HepG2 (cell line): ENCODE results near the gene NOC4L. TPM values are rescaled to one million over a fixed set of nuclear protein-coding genes. Genes with fewer than 3 reads are reported as not detected.

ENCODE experiments used
- ATAC-seq: fragments of 200-7000 bp; cut with Tn5 transposase; 3 replicates; pipeline ENCODE4 v1.9.1; 2020; ENCODE audit warnings: mild to moderate bottlenecking, moderate library complexity
- BruUV-seq: library from RNA; stranded (reverse); fragments of 400-500 nt; replicated peaks from 2 replicates; lab custom pipeline; 2021; lab: Mats Ljungman, UMichigan
- CTCF ChIA-PET: fragments of 300-600 bp; formaldehyde crosslinking; extraction: SDS; loops from one replicate; lab custom pipeline; 2021; ENCODE audit warnings: low total read pairs, inconsistent platforms, low intra/inter-chr PET ratio; lab: Yijun Ruan, JAX
- POLR2A ChIA-PET: fragments of 350-600 bp; sonication (Branson Sonifier 250); formaldehyde crosslinking; loops from one replicate; lab custom pipeline; 2020; ENCODE audit warnings: antibody characterized with exemption, inconsistent platforms; lab: Yijun Ruan, JAX
- DNase-seq: peaks from one replicate; pipeline ENCODE4 v3.0.0-alpha.2; 2015; ENCODE audit warnings: low spot score
- FAIRE-seq: peaks from 3 replicates; lab custom pipeline; 2011; peaks lifted over from hg19 to GRCh38; lab: Jason Lieb, UNC
- H2AFZ ChIP-seq: one replicate; pipeline ENCODE4 v1.6.1; 2011; ENCODE audit warnings: low read length, inconsistent platforms
- H3K27ac ChIP-seq: fragments of 300-600 bp; 3 replicates; pipeline ENCODE4 v1.8.0; 2011; ENCODE audit warnings: mixed run types, mild to moderate bottlenecking, mixed read lengths, low read length, inconsistent platforms; ENCODE audit not compliant: insufficient read depth; ENCODE audit errors: extremely low read length
- H3K27me3 ChIP-seq, 2 experiments: fragments of 200-600 bp in 1 of 2; 2 replicates in 1 of 2; 3 replicates in 1 of 2; pipeline versions ENCODE4 v1.6.0 to v1.8.0; 2011; ENCODE audit warnings: low read length in 2 of 2, mild to moderate bottlenecking in 2 of 2, moderate library complexity in 2 of 2, inconsistent platforms in 1 of 2; ENCODE audit not compliant: insufficient read depth in 2 of 2, control insufficient read depth in 1 of 2
- H3K36me3 ChIP-seq, 2 experiments: fragments of 200-600 bp in 1 of 2; replicated peaks in 1 of 2; 2 replicates in 1 of 2; 3 replicates in 1 of 2; pipeline versions ENCODE4 v1.5.1 to v1.8.0; 2011; ENCODE audit warnings: low read length in 2 of 2, inconsistent platforms in 1 of 2; ENCODE audit not compliant: insufficient read depth in 2 of 2, control insufficient read depth in 1 of 2
- H3K4me1 ChIP-seq: 2 replicates; pipeline ENCODE4 v1.5.1; 2012; ENCODE audit warnings: low read length, inconsistent platforms; ENCODE audit not compliant: insufficient read depth
- H3K4me2 ChIP-seq: 2 replicates; pipeline ENCODE4 v1.6.0; 2011; ENCODE audit warnings: low read depth, low read length, inconsistent platforms
- H3K4me3 ChIP-seq, 3 experiments: fragments of 200-600 bp in 1 of 3; sonication (generic), shearing (Covaris generic) in 1 of 3; replicated peaks in 1 of 3; 2 replicates each; pipeline ENCODE4 v1.5.1; 2011 to 2016; ENCODE audit warnings: low read length in 3 of 3, inconsistent platforms in 2 of 3, low read depth in 2 of 3, mild to moderate bottlenecking in 2 of 3, control low read depth in 1 of 3, mixed read lengths in 1 of 3; ENCODE audit not compliant: insufficient read depth in 1 of 3
- H3K79me2 ChIP-seq: one replicate; pipeline ENCODE4 v1.6.1; 2011; ENCODE audit warnings: low read length, inconsistent platforms; ENCODE audit not compliant: insufficient read depth
- H3K9ac ChIP-seq: 2 replicates; pipeline ENCODE4 v1.6.0; 2011; ENCODE audit warnings: mild to moderate bottlenecking, low read depth, low read length, inconsistent platforms; ENCODE audit not compliant: insufficient read depth
- H3K9me3 ChIP-seq: 2 replicates; pipeline ENCODE4 v1.5.1; 2012; ENCODE audit warnings: mild to moderate bottlenecking, low read length
- H4K20me1 ChIP-seq: 2 replicates; pipeline ENCODE4 v1.6.0; 2011; ENCODE audit warnings: inconsistent platforms, mild to moderate bottlenecking, low read length, moderate library complexity; ENCODE audit not compliant: insufficient read depth
- CC2D1A ChIP-seq: sonication (generic); formaldehyde crosslinking; IDR thresholded peaks from 2 replicates; pipeline ENCODE4 v1.8.1; 2023; ENCODE audit warnings: mild to moderate bottlenecking, missing genetic modification reagents
- EZH2 ChIP-seq: conservative IDR thresholded peaks from 2 replicates; pipeline ENCODE4 v1.6.1; 2012; ENCODE audit warnings: mild to moderate bottlenecking, low read depth, low read length, moderate library complexity
- GFI1 ChIP-seq: sonication (generic); formaldehyde crosslinking; IDR thresholded peaks from 2 replicates; pipeline ENCODE4 v1.5.0; 2020; ENCODE audit warnings: missing genetic modification reagents, mild to moderate bottlenecking, borderline replicate concordance
- KDM2A ChIP-seq: sonication (generic); formaldehyde crosslinking; IDR thresholded peaks from 2 replicates; pipeline ENCODE4 v1.4.0; 2020; ENCODE audit warnings: low read depth, missing genetic modification reagents, borderline replicate concordance
- KLF16 ChIP-seq, 2 experiments: sonication (generic) in 1 of 2; formaldehyde crosslinking in 1 of 2; IDR thresholded peaks; 2 replicates each; pipeline versions ENCODE4 v1.6.1 to v1.8.0; 2016 to 2023; ENCODE audit warnings: missing genetic modification reagents in 2 of 2, missing compliant biosample characterization in 1 of 2
- MYC ChIP-seq: sonication (generic); formaldehyde crosslinking; IDR thresholded peaks from 2 replicates; pipeline ENCODE4 v1.9.0; 2021; ENCODE audit warnings: missing genetic modification reagents, borderline replicate concordance
- RBAK ChIP-seq: sonication (generic); formaldehyde crosslinking; IDR thresholded peaks from 2 replicates; pipeline ENCODE4 v1.5.1; 2020; ENCODE audit warnings: mild to moderate bottlenecking, missing genetic modification reagents
- TEAD3 ChIP-seq: optimal IDR thresholded peaks from 2 replicates; pipeline ENCODE3; 2016; ENCODE audit warnings: borderline replicate concordance
- ZNF329 ChIP-seq: sonication (generic); formaldehyde crosslinking; IDR thresholded peaks from 2 replicates; pipeline ENCODE4 v1.9.0; 2021; ENCODE audit warnings: low read depth, mild to moderate bottlenecking, missing genetic modification reagents
- ZNF367 ChIP-seq: sonication (generic); formaldehyde crosslinking; IDR thresholded peaks from 2 replicates; pipeline ENCODE4 v1.4.0; 2020; ENCODE audit warnings: missing genetic modification reagents, borderline replicate concordance
- ZNF616 ChIP-seq: sonication (generic); formaldehyde crosslinking; IDR thresholded peaks from 2 replicates; pipeline ENCODE4 v1.5.0; 2020; ENCODE audit warnings: low read depth, mild to moderate bottlenecking, missing genetic modification reagents
- ZSCAN22 ChIP-seq: sonication (generic); formaldehyde crosslinking; IDR thresholded peaks from 2 replicates; pipeline ENCODE4 v1.4.0; 2020; ENCODE audit warnings: mild to moderate bottlenecking, missing genetic modification reagents
- WGBS: methylation state at CpG from one replicate; pipeline ENCODE4 v1.1.6; 2017; ENCODE audit warnings: low lambda C conversion rate; 5-methylcytosine and 5-hydroxymethylcytosine counted together
- in situ Hi-C: cut with HindIII; loops from 2 replicates; pipeline ENCODE4 v1.10.0; 2017; ENCODE audit warnings: low pct_unique_long_range_greater_than_20kb; ENCODE audit not compliant: extremely low pct_ligation_motif_present
- intact Hi-C: fragments of 100-400 bp; cut with micrococcal nuclease; formaldehyde crosslinking; loops from one replicate; pipeline ENCODE4 v1.10.0; 2022; ENCODE audit not compliant: unreplicated experiment
- polyA plus RNA-seq, 8 experiments: library from polyadenylated mRNA; depleted of rRNA in 3 of 8; stranded (reverse) in 7 of 8; unstranded in 1 of 8; fragments of >200 nt; fragmentation: Illumina TruSeq in 4 of 8; extraction: Trizol in 4 of 8; gene quantifications; 2 replicates each; pipeline versions ENCODE4 v1.2.1 to v1.2.3, GENCODE V29; 2011 to 2016; ENCODE audit warnings: low read depth in 4 of 8, missing spikeins in 1 of 8, mixed read lengths in 1 of 8; ENCODE audit not compliant: insufficient read depth in 1 of 8
- total RNA-seq, 5 experiments: library from RNA; depleted of rRNA; stranded (reverse); fragments of >200 nt; fragmentation: Illumina TruSeq; extraction: Trizol; gene quantifications; 2 replicates each; pipeline ENCODE4 v1.2.3, GENCODE V29; 2016; ENCODE audit warnings: low read depth in 1 of 5
- TF ChIP-seq, protein P1 (sequence below): fragments of 450-650 bp; IDR thresholded peaks from 2 replicates; pipeline ENCODE4 v1.6.1; 2016
- TF ChIP-seq, protein P2 (sequence below): sonication (generic); formaldehyde crosslinking; IDR thresholded peaks from 2 replicates; pipeline ENCODE4 v1.4.0; 2020; ENCODE audit warnings: mild to moderate bottlenecking, missing genetic modification reagents
- TF ChIP-seq, protein P3 (sequence below): sonication (generic); formaldehyde crosslinking; IDR thresholded peaks from 2 replicates; pipeline ENCODE4 v1.5.1; 2020; ENCODE audit warnings: mild to moderate bottlenecking, missing genetic modification reagents, borderline replicate concordance

Gene NOC4L
- total and polyA plus RNA-seq, 2 of the 13 experiments (the other 11 are each of a cell fraction or from before 2014, with no cell fraction given): 4.3 to 14.6 TPM

DNA sequence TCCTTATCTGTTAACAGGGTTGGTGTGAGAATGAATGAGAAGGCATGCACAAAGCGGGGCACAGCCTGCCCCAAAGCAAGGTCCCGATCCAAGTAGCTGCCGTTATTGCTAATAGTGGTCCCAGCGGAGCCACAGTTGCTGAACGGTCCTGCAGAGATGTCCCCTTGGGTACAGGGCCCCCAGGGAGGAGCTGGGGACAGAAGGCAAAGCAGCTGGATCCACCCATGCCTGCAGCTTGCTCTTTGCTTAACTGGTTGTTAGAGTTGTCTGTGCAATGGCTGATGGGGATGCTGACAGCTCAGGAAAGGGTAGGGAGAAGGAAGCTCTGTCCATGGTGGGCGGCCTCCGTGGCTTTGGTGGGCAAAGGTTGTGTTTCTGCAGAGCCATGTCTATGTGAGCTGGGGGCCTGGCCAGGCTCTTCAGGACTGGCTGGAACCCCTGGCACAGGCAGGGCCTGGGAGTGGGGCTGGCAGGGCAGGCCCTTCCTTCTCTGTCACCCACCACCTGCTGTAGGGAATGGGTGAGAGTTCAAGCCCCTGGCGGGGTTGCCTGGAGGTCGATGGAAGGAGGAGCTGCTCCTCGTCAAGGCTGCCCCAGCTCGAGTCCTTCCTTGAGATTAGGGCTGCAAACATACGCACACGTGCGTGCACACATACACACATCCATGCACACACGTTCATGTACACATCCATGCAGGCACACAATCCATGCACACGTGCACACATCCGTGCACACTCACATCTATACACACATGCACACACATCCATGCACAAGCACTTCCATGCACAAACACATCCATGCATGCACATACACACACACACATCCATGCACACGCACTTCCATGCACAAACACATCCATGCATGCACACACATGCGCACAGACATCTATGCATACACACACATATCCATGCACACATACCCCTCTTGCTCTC is 35.4 kb downstream of the NOC4L start:
- H3K79me2 ChIP-seq: no peaks in the 10 kb centered on the region
- no peak for DNase-seq
- no peak overlapping the region for H3K9ac ChIP-seq
- CTCF ChIA-PET: no interaction called here
- intact Hi-C loops: no loop called here
- no peaks in the 10 kb centered on the region for H3K36me3 ChIP-seq
- no peak for ATAC-seq
- BruUV-seq: no TSS peak
- H2AFZ ChIP-seq: no peak overlapping the region
- WGBS: 27% methylated on average over 11 of the region's 19 CpGs
- H3K4me3 ChIP-seq: no peak overlapping the region
- no peak for FAIRE-seq
- H3K4me2 ChIP-seq: no peak overlapping the region
- TF ChIP-seq MYC (CRISPR knock-in tag) (no peak), CC2D1A (CRISPR knock-in tag) (no peak), ZNF367 (CRISPR knock-in tag) (no peak), KDM2A (CRISPR knock-in tag) (no peak), KLF16 (CRISPR knock-in tag; IDR thresholded peaks at IDR 0.05) (no peak), ZNF329 (CRISPR knock-in tag) (peak; percentile 96), GFI1 (CRISPR knock-in tag) (no peak), EZH2 (no peak), RBAK (no peak), TEAD3 (CRISPR knock-in tag) (no peak), ZNF616 (CRISPR knock-in tag) (no peak), ZSCAN22 (CRISPR knock-in tag) (no peak)
- TF ChIP-seq, protein P1, sequence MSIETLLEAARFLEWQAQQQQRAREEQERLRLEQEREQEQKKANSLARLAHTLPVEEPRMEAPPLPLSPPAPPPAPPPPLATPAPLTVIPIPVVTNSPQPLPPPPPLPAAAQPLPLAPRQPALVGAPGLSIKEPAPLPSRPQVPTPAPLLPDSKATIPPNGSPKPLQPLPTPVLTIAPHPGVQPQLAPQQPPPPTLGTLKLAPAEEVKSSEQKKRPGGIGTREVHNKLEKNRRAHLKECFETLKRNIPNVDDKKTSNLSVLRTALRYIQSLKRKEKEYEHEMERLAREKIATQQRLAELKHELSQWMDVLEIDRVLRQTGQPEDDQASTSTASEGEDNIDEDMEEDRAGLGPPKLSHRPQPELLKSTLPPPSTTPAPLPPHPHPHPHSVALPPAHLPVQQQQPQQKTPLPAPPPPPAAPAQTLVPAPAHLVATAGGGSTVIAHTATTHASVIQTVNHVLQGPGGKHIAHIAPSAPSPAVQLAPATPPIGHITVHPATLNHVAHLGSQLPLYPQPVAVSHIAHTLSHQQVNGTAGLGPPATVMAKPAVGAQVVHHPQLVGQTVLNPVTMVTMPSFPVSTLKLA: peak; percentile 66
- TF ChIP-seq, protein P2, sequence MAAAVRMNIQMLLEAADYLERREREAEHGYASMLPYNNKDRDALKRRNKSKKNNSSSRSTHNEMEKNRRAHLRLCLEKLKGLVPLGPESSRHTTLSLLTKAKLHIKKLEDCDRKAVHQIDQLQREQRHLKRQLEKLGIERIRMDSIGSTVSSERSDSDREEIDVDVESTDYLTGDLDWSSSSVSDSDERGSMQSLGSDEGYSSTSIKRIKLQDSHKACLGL (CRISPR knock-in tag): no peak
- TF ChIP-seq, protein P3, sequence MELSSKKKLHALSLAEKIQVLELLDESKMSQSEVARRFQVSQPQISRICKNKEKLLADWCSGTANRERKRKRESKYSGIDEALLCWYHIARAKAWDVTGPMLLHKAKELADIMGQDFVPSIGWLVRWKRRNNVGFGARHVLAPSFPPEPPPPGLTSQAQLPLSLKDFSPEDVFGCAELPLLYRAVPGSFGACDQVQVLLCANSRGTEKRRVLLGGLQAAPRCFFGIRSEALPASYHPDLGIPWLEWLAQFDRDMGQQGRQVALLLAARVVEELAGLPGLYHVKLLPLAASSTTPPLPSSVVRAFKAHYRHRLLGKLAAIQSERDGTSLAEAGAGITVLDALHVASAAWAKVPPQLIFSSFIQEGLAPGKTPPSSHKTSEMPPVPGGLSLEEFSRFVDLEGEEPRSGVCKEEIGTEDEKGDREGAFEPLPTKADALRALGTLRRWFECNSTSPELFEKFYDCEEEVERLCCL (CRISPR knock-in tag): no peak
- TF ChIP-seq, all 625 proteins: peak for 2
- Histone ChIP-seq H3K27ac (no peak overlapping the region), H4K20me1 (no peaks in the 10 kb centered on the region; the same call in 1 of the 2 replicates), H3K9me3 (no peaks in the 10 kb centered on the region), H3K27me3 (peaks cover 17 to 79% of the 10 kb centered on the region in 2 experiments), H3K4me1 (no peaks in the 10 kb centered on the region)
- POLR2A ChIA-PET: no interaction called here
- in situ Hi-C loops: no loop called here
